SKM-1 treated with dmso at 0.1 percent for 144 hours (cell line): ENCODE measurements around the gene TIAM2.
A peak's percentile ranks its signal among the peaks of the same experiment; 100 is the strongest.
"Not testable (repeated sequence)": the region's sequence is repeated elsewhere in the genome, so short reads cannot be mapped to it uniquely, and the experiment has no call there.

ENCODE experiments used
- DNase-seq: peaks from one replicate; lab custom pipeline; 2025; ENCODE audit not compliant: unreplicated experiment; lab: John Stamatoyannopoulos, UW

TIAM2 gene

GRCh38 chr6:154995254-154996015, at the start of gene TIAM2:
TSS of gene TIAM2 (plus strand) at chr6:154995315. CDS start at chr6:155129224, 133,909 bp downstream.
- DNase-seq, result no peak

- no peak for DNase-seq
These were observed 44.2 kb upstream of the TIAM2 start for GRCh38 chr6:154950979-154951344.

- DNase-seq, result peak; percentile 75
These were observed 43.5 kb upstream of the TIAM2 start for GRCh38 chr6:154951345-154952200.

GRCh38 chr6:154953644-154954043, 41.5 kb upstream of the TIAM2 start:
- no peak for DNase-seq

GRCh38 chr6:154954347-154954746, 40.8 kb upstream of the TIAM2 start:
- DNase-seq, result no peak

- DNase-seq, result no peak
These were observed 38.2 kb upstream of the TIAM2 start for GRCh38 chr6:154956771-154957522.

- DNase-seq, result no peak
These were observed 36.6 kb upstream of the TIAM2 start for GRCh38 chr6:154958469-154958868.

GRCh38 chr6:154960299-154960843, 34.7 kb upstream of the TIAM2 start:
- no peak for DNase-seq

GRCh38 chr6:154960854-154961530, 34.1 kb upstream of the TIAM2 start:
- no peak for DNase-seq

GRCh38 chr6:154962753-154963152, 32.4 kb upstream of the TIAM2 start:
- no peak for DNase-seq

- not testable (repeated sequence) for DNase-seq
These were observed 28.9 kb upstream of the TIAM2 start for GRCh38 chr6:154966065-154966770.

GRCh38 chr6:154969796-154970195, 25.3 kb upstream of the TIAM2 start:
- DNase-seq, result no peak

GRCh38 chr6:154974485-154975149, 20.5 kb upstream of the TIAM2 start:
- no peak for DNase-seq

GRCh38 chr6:154977588-154977987, 17.5 kb upstream of the TIAM2 start:
- no peak for DNase-seq

- no peak for DNase-seq
These were observed 14.6 kb upstream of the TIAM2 start for GRCh38 chr6:154980273-154981078.

- no peak for DNase-seq
These were observed 13.8 kb upstream of the TIAM2 start for GRCh38 chr6:154981079-154981870.

- no peak for DNase-seq
These were observed 11.0 kb upstream of the TIAM2 start for GRCh38 chr6:154984146-154984545.

- peak; percentile 45 for DNase-seq
These were observed 8.3 kb upstream of the TIAM2 start for GRCh38 chr6:154986787-154987235.
